ENCODE results near the gene CERS4.

GRCh38 chr19:8237026-8237425 is 27.9 kb downstream of the CERS4 start:
- TF ChIP-seq CTCF (IDR thresholded peaks at IDR 0.05) (no peak), POLR2A (IDR thresholded peaks at IDR 0.05) (no peak), EP300 (IDR thresholded peaks at IDR 0.05) (no peak)

All from tibial nerve (tissue), 4 donors.